Stimulated activated CD4-positive, alpha-beta T cell treated with anti-CD3 and anti-CD28 coated beads, TNF-alpha, amount 100 ng/mL, for 24 hours (primary cell): ENCODE data around the gene HMGCS2.

Source experiments
- DNase-seq, 3 experiments: peaks; one replicate each; pipeline ENCODE4 v3.0.0-alpha.2; 2020; ENCODE audit warnings: low read depth in 3 of 3

The HMGCS2 gene

DNA sequence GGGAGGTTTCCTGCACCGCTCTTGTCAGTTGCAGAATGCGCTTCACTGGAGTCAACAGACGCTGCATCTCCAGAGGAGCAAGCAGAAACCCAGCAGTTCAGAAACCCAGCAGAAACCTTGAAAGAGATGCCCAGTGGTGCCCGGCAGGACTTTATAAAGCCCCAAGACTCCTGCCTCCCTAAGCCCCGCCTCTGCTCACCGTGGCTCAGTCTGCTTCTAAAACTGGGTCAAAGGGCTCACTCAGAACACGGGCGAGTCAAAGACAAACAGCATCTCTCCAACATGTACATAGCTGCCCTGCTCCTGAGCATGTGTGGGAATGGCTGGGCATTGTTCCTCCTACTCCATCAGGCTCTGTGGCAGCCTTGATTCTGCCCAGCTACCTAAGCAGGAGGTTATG, at the start of gene HMGCS2:
Gene HMGCS2 (minus strand): TSS at position 128 of the 400 bp plus-strand sequence. CDS start 61 bp downstream, at position 67.
- no peak for DNase-seq

DNA sequence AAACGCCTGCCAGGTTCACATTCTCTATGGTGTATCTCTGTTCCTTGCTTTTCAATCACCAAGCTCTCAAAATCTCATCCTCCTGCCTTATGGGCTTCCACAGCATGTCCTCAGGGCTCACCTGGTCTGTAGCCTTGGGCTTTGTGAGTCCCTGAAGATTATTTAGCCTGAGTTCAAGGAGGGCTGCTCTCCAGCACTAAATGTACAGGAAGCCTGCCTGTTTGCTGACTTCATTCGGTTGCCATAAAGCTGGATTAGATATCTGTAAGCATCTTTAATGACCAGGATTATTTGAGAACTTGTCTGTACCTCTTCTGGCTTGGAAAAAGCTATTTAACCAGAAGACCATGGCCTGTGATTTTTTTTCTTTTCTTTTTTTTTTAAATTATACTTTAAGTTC, 49.5 kb upstream of the HMGCS2 start:
- DNase-seq, result no peak

DNA sequence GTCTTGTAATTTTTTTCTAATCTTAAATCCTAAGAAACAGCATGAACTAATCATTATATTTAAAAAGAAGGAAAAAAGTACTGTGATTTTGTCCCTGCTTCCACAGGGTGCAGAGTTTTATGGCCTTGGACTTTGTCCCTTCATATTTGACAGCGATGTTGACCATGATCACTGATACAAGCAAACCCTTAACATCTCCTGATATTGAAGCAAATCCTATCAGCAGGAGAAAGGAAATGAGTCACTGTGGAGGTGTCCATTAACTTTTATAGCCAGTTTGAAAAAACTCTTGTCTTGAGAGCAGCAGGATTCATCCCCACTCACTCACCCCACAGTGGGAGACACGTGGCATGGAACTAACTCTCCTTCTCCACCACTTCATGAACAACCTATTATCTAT, 47.7 kb upstream of the HMGCS2 start:
- DNase-seq, result no peak

DNA sequence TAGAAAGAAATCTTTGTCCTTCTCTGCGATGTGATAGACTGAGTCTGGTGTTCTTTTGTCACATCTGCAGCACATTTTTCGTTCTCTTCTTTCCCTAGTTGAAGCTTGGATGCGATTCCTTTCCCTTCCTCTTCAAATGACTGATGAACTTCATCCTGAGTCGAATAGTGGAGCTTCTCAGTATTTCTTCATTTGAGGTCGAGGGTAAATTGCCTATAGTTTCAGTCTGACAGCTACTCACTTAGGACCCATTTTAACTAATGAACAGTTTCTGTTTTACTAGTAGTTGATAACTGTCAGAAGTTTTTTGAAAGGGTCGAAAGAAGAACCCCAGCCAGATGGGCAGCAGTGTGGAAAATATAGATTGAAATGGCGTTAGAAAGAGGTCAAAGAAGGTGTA, 47.2 kb upstream of the HMGCS2 start:
- DNase-seq, result no peak

GRCh38 chr1:119815361-119815760, 46.7 kb upstream of the HMGCS2 start:
- DNase-seq, result no peak

GRCh38 chr1:119814288-119814687, 45.6 kb upstream of the HMGCS2 start:
- DNase-seq, result no peak

- DNase-seq, result no peak
Observed at GRCh38 chr1:119811985-119812557, 43.4 kb upstream of the HMGCS2 start.

DNA sequence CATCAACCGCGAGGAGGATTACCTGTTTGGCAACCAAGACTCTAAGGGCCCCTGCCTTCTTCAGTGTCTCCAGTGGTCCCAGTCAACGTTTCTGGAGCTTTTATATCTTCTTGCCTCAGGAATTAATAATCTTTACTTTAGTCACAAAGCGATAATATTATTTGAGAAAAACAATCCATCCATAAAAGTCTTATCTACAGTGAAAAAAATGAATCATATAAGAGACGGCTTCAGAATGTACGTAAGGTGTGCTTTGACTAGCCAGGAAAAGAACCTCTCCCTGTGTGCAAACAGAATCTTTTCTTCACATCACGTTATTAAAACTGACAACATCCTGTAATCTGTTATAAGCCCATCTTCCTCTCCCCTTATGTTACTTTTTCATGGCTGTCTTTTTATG, 42.7 kb upstream of the HMGCS2 start, which contains the start of gene REG4:
Gene REG4 (minus strand): TSS at position 74 of the 400 bp plus-strand sequence. CDS start 2,691 bp downstream, outside the sequence.
- DNase-seq, result no peak

DNA sequence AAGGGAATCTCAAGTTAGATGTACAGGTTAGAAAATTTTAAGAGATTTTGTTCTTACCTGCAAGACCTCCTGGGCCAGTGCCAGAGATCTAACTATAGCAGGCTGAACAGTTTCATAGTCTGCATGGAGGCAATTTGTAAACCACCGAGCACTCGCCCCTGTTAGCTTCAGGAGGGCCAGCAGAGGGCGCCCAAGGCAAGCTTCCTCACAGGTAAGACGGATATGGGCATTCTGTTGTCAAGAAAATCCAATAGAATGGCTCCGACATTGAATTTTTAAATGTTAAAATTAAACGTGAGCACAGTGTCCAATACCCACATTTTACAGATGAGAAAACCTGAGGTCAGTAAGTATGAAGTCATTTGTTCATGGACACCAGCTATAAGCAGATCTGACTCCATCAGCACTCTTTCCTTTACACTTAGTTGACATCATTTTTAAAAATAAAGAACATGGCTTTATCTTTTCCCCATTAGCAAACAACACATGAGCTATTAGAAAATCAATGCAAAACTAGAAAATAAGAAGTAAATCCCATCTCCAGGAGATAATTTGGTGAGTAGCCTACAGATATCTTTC, 40.4 kb upstream of the HMGCS2 start:
- DNase-seq, result peak; percentile 29 to 65 (median 34)

DNA sequence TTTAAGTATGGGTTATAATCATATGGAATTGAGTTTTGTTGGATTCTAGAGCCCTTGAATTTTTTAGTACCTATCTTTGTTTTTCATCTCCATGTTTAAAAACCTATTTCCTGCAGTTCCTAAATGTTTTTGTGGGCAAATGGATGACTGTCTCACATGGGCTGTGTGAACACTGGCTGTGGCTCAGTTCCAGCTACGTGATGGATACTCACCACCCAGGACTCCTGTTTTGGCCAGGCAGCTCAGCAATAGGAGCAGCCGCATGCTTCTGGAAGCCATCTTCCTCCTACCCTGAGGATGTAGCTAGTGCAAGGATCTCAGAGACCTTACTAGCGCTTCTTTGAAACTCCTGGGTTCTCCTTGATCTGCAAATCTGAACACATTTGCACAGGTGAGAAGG, 39.8 kb upstream of the HMGCS2 start:
- no peak for DNase-seq

- DNase-seq, result no peak
Observed at GRCh38 chr1:119806489-119806888, 37.8 kb upstream of the HMGCS2 start.

- DNase-seq, result no peak
Observed at GRCh38 chr1:119805746-119806145, 37.0 kb upstream of the HMGCS2 start.

GRCh38 chr1:119805247-119805646, 36.5 kb upstream of the HMGCS2 start:
- DNase-seq, result no peak

DNA sequence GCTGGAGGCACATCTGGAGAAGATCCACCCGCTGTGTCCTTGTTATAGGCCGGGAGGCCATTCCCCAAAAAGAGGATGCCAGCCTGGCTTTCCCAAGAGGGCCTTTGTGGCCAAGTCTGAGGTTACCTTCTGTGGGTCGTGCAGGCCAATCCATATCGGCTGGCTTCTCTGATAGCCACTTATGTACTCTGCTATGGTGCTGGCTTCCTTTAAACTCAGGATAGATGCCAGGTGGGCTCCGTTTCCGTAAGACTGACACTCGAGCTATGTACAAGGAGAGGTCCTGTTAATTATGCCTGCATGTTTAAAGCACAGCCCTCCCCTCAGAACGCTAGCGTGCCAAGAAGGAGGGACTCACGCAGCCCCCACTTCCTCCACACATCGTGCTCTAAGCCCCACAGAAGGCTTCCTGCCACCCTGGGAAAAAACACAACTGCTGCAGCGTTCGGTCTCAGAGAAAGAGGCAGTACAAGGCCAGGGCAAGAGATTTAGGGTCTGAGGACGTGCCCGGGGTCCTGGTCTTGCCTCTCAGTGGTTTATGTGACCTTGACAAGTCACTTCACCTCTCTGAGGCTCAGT, 31.0 kb upstream of the HMGCS2 start:
- DNase-seq, result no peak

- DNase-seq, result no peak
Observed at GRCh38 chr1:119799003-119799402, 30.3 kb upstream of the HMGCS2 start.

DNA sequence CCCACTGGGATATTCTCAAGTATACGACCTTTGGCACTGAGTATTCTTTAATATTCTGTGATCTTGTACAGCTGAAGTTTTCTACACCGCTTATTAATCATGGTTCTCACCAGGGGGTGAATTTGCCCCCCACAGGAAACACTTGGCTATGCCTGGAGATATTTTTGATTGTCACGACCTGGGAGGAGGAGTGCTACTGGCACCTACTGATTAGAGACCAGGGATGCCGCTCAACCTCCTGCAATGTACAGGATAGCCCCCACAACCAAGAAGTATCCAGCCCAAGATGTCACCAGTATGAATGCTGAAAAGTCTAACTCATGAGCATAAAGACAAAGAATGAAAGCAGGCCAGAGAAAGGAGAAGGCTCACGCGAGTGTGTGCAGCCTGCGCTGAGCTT, 28.9 kb upstream of the HMGCS2 start:
- DNase-seq, result no peak

DNA sequence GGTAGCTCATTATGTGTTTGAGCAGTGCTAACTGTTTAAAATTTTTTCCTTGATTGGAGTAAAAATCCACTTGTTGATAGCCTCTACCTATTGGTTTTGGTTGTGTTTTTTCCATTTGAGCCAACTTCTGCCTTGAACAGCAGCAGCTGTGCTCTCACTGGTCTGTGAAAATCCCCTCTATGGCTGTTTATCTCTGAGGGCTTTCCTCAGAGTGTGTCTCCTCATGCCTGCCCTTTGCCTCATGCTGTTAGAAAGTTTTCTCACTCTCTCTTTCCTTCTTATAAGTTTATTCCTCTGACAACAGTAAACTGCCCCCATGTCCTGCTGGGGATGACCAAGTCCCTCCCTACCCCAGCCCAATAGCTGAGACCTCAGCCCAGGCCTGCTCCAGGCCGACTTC, 28.5 kb upstream of the HMGCS2 start:
- no peak for DNase-seq

- DNase-seq, result no peak
Observed at GRCh38 chr1:119795261-119796200, 26.8 kb upstream of the HMGCS2 start.

- no peak for DNase-seq
Observed at GRCh38 chr1:119794876-119795240, 26.2 kb upstream of the HMGCS2 start.

DNA sequence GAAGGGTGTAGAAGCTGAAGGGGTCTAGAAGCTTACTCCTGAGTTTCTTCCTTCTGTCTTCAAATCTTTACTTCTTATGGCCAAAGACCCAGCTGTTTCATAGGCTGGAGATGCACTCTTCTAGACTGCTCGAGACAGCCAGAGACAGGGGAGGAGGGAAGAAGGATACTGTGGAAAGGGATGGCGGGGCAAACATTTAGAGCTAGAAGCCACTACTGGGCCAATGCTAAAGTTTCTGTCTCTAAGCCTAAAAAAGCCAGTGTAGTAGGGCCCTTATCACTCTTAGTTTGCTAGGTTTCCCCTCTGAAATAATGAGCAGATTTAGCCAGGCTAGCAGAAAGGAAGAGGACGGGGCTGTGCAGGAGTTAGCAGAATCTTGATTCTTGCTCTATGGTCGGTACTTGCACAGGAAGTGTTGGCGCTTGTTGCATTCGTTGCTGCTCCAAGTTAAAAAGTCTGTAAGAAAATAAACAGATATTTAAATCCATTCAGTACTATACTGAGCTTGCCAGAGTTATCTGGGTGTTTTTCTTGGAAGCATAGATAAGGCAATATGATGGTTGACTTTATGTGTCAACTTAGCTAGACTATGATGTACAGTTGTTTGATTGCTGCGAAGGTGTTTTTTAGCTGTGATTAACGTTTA, 25.6 kb upstream of the HMGCS2 start:
- no peak for DNase-seq

DNA sequence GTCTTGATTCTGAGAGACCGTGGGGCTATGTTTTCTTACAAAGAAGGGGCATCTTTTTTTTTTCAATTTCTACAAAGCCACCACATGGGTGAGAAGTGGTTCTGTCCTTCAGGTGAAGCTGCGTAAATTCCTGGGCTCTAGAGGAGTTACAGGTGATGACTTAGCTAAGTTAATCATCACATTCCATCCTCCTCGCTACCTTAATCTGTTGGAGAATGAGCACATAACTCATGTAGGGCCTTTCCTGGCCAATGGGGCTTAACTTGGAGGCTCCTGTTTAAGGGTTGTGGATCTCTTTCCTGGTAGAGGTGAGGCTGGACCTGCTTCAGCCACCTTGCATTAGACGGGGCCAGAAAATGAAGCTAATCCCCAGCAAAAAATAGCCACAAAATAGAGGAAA, 22.7 kb upstream of the HMGCS2 start:
- DNase-seq, result no peak
